Liver (tissue), 9 donors: ENCODE results near the gene RNASE4. TPM values are rescaled to one million over a fixed set of nuclear protein-coding genes. Genes with fewer than 3 reads are reported as not detected.

Experiments
- DNase-seq: peaks from one replicate; pipeline ENCODE4 v3.0.0-alpha.2; 2017; ENCODE audit warnings: low spot score
- H3K27ac ChIP-seq, 2 donors: one replicate each; pipeline ENCODE4 v1.7.0; 2013; ENCODE audit warnings: inconsistent platforms in 2 of 2, low read length in 2 of 2, control low read depth in 1 of 2, low read depth in 1 of 2, mild to moderate bottlenecking in 1 of 2
- H3K27me3 ChIP-seq, 4 donors: one replicate each; pipeline versions ENCODE4 v1.6.1 to v1.7.0; 2013; ENCODE audit warnings: low read length in 3 of 4, inconsistent platforms in 1 of 4, mild to moderate bottlenecking in 1 of 4, moderate library complexity in 1 of 4; ENCODE audit not compliant: control insufficient read depth in 4 of 4, insufficient read depth in 4 of 4
- H3K36me3 ChIP-seq, 4 donors: one replicate each; pipeline versions ENCODE4 v1.6.1 to v1.7.0; 2013; ENCODE audit warnings: low read length in 3 of 4, mild to moderate bottlenecking in 3 of 4, low read depth in 1 of 4, moderate library complexity in 1 of 4; ENCODE audit not compliant: control insufficient read depth in 4 of 4, insufficient read depth in 3 of 4
- H3K4me1 ChIP-seq, 4 donors: one replicate each; pipeline versions ENCODE4 v1.6.1 to v1.7.0; 2013; ENCODE audit warnings: low read length in 3 of 4, mild to moderate bottlenecking in 3 of 4, moderate library complexity in 1 of 4; ENCODE audit not compliant: control insufficient read depth in 4 of 4, insufficient read depth in 4 of 4
- H3K4me3 ChIP-seq, 3 donors: one replicate each; pipeline versions ENCODE4 v1.6.1 to v1.7.0; 2013; ENCODE audit warnings: low read length in 3 of 3, control low read depth in 1 of 3, low read depth in 1 of 3, mild to moderate bottlenecking in 1 of 3
- H3K9ac ChIP-seq, 2 donors: one replicate each; pipeline ENCODE4 v1.7.0; 2013; ENCODE audit warnings: low read length in 2 of 2, mild to moderate bottlenecking in 2 of 2, moderate library complexity in 2 of 2, control low read depth in 1 of 2, low read depth in 1 of 2
- H3K9me3 ChIP-seq, 4 donors: one replicate each; pipeline versions ENCODE4 v1.6.1 to v1.7.0; 2013; ENCODE audit warnings: low read length in 3 of 4; ENCODE audit not compliant: control insufficient read depth in 4 of 4
- CTCF ChIP-seq: fragments of 150-350 bp; IDR thresholded peaks from 2 replicates; pipeline ENCODE4 v1.5.1; 2017; ENCODE audit warnings: improper control_type of control experiment, low read depth, low read length; ENCODE audit not compliant: missing input control
- EGR1 ChIP-seq, 2 donors: IDR thresholded peaks; 2 replicates each; pipeline ENCODE4 v1.6.1; 2016 to 2018; ENCODE audit warnings: antibody characterized with exemption in 2 of 2, low read depth in 2 of 2
- FOXA1 ChIP-seq: IDR thresholded peaks from 2 replicates; pipeline ENCODE4 v1.6.1; 2016; ENCODE audit warnings: antibody characterized with exemption
- FOXA2 ChIP-seq: IDR thresholded peaks from 2 replicates; pipeline ENCODE4 v1.6.1; 2016; ENCODE audit warnings: antibody characterized with exemption
- GABPA ChIP-seq, 2 donors: IDR thresholded peaks in 1 of 2; conservative IDR thresholded peaks in 1 of 2; 2 replicates each; pipeline ENCODE4 v1.6.1; 2016; ENCODE audit warnings: antibody characterized with exemption in 2 of 2, mild to moderate bottlenecking in 1 of 2, moderate library complexity in 1 of 2
- HNF4A ChIP-seq, 2 donors: conservative IDR thresholded peaks; 2 replicates each; pipeline ENCODE4 v1.6.1; 2016; ENCODE audit warnings: antibody characterized with exemption in 2 of 2, mild to moderate bottlenecking in 2 of 2
- HNF4G ChIP-seq: IDR thresholded peaks from 2 replicates; pipeline ENCODE4 v1.6.1; 2016; ENCODE audit warnings: antibody characterized with exemption
- JUND ChIP-seq, 2 donors: IDR thresholded peaks; 2 replicates each; pipeline ENCODE4 v1.6.1; 2016; ENCODE audit warnings: antibody characterized with exemption in 2 of 2
- NR2F2 ChIP-seq: IDR thresholded peaks from 2 replicates; pipeline ENCODE4 v1.6.1; 2016; ENCODE audit warnings: antibody characterized with exemption
- RAD21 ChIP-seq, 2 donors: IDR thresholded peaks; 2 replicates each; pipeline ENCODE4 v1.6.1; 2016; ENCODE audit warnings: antibody characterized with exemption in 2 of 2, mild to moderate bottlenecking in 2 of 2
- RXRA ChIP-seq, 2 donors: IDR thresholded peaks; 2 replicates each; pipeline ENCODE4 v1.6.1; 2017 to 2018; ENCODE audit warnings: antibody characterized with exemption in 2 of 2, mild to moderate bottlenecking in 1 of 2
- SP1 ChIP-seq: IDR thresholded peaks from 2 replicates; pipeline ENCODE4 v1.6.1; 2018; ENCODE audit warnings: antibody characterized with exemption, mild to moderate bottlenecking
- TAF1 ChIP-seq: conservative IDR thresholded peaks from 2 replicates; pipeline ENCODE4 v1.6.1; 2016; ENCODE audit warnings: antibody characterized with exemption, mild to moderate bottlenecking
- YY1 ChIP-seq: IDR thresholded peaks from 2 replicates; pipeline ENCODE4 v1.6.1; 2016; ENCODE audit warnings: antibody characterized with exemption, mild to moderate bottlenecking
- WGBS: extraction: QIAGEN DNeasy Blood & Tissue Kit; methylation state at CpG from one replicate; pipeline ENCODE4 v1.1.7; 2013; 5-methylcytosine and 5-hydroxymethylcytosine counted together
- polyA plus RNA-seq, 2 donors: library from polyadenylated mRNA; stranded (reverse) in 1 of 2; unstranded in 1 of 2; fragments of 200-250 nt in 1 of 2; fragments of >200 nt in 1 of 2; fragmentation: Nextera tagmentation in 1 of 2; extraction: Ambion mirVana in 1 of 2; gene quantifications; one replicate each; pipeline versions ENCODE4 v1.2.1 to v1.2.3, GENCODE V29; 2013 to 2015
- total RNA-seq, 2 donors: library from RNA; depleted of rRNA; stranded (reverse); fragments of >200 nt; gene quantifications; one replicate each; pipeline ENCODE4 v1.2.3, GENCODE V29; 2014
- TF ChIP-seq, protein P1 (sequence below): IDR thresholded peaks from 2 replicates; pipeline ENCODE4 v1.6.1; 2016; ENCODE audit warnings: antibody characterized with exemption
- TF ChIP-seq, protein P2 (sequence below): IDR thresholded peaks from 2 replicates; pipeline ENCODE4 v1.6.1; 2016; ENCODE audit warnings: antibody characterized with exemption, mild to moderate bottlenecking
- TF ChIP-seq, protein P3 (sequence below): IDR thresholded peaks from 2 replicates; pipeline ENCODE4 v1.6.1; 2016; ENCODE audit warnings: antibody characterized with exemption
- TF ChIP-seq, protein P4 (sequence below): IDR thresholded peaks from 2 replicates; pipeline ENCODE4 v1.6.1; 2016; ENCODE audit warnings: antibody characterized with exemption
- donor health status: healthy.
- donor health status: healthy.
- donor health status: healthy.
- donor health status: healthy.
- donor health status: healthy.

RNASE4 gene
- total and polyA plus RNA-seq, 4 donors: 129 to 319 (median 184) TPM

DNA sequence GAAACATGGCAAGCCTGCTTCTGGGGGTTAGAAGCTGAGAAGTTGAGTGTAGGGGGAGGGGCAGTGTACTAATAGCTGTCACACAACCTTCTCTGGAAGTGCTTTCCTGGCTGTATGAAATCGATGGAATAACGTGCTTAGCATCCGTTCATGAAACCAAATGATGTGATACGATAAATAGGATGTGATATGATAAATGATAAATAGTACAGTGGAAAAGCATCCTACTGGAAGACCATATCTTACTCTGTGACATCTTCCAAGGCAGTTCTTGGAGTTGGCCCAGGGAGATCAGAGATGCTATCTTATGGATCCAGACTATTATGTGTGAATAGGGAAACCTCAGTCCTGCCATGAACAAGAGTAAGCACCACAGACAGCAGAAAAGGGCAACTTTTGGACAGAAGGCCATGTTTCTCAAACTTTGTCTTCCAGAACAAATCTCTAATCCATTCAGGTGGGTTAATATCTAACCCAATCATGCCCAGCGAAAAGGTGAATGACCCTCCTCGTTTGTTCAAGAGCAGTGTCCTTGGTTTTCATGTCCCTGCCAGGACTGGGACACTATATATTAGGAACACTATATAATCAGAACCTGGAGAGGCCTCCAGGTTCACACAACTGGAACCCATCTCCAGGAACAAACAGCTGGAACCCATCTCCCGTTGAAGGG lies 3.9 kb downstream of the RNASE4 start, which contains the start of gene ANG:
Gene ANG (plus strand): TSS at position 598 of the 673 bp plus-strand sequence. CDS start 4,801 bp downstream, outside the sequence.
- H3K27ac ChIP-seq: peak within 1 kb of the TSS; percentile 62 to 70
- TF ChIP-seq EGR1 (IDR thresholded peaks at IDR 0.05; ENCODE audit: low read depth in 2 of 2) (peak in 1 of 2 donors; percentile 48), RXRA (IDR thresholded peaks at IDR 0.05) (peak; percentile 97), NR2F2 (no peak), HNF4G (peak; percentile 39), TAF1 (peak; percentile 96), RAD21 (IDR thresholded peaks at IDR 0.05) (peak; percentile 13 to 26), JUND (IDR thresholded peaks at IDR 0.05) (peak in 1 of 2 donors; percentile 60), FOXA2 (peak; percentile 30), YY1 (peak; percentile 90), HNF4A (conservative IDR thresholded peaks at IDR 0.05) (peak; percentile 74 to 84), SP1 (peak; percentile 94), CTCF (no peak), FOXA1 (peak; percentile 27), GABPA (IDR thresholded peaks at IDR 0.05 in 1 of 2, conservative IDR thresholded peaks at IDR 0.05 in 1 of 2) (peak in 1 of 2 donors; percentile 29)
- TF ChIP-seq, protein P1, sequence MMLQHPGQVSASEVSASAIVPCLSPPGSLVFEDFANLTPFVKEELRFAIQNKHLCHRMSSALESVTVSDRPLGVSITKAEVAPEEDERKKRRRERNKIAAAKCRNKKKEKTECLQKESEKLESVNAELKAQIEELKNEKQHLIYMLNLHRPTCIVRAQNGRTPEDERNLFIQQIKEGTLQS: no peak
- TF ChIP-seq, protein P2, sequence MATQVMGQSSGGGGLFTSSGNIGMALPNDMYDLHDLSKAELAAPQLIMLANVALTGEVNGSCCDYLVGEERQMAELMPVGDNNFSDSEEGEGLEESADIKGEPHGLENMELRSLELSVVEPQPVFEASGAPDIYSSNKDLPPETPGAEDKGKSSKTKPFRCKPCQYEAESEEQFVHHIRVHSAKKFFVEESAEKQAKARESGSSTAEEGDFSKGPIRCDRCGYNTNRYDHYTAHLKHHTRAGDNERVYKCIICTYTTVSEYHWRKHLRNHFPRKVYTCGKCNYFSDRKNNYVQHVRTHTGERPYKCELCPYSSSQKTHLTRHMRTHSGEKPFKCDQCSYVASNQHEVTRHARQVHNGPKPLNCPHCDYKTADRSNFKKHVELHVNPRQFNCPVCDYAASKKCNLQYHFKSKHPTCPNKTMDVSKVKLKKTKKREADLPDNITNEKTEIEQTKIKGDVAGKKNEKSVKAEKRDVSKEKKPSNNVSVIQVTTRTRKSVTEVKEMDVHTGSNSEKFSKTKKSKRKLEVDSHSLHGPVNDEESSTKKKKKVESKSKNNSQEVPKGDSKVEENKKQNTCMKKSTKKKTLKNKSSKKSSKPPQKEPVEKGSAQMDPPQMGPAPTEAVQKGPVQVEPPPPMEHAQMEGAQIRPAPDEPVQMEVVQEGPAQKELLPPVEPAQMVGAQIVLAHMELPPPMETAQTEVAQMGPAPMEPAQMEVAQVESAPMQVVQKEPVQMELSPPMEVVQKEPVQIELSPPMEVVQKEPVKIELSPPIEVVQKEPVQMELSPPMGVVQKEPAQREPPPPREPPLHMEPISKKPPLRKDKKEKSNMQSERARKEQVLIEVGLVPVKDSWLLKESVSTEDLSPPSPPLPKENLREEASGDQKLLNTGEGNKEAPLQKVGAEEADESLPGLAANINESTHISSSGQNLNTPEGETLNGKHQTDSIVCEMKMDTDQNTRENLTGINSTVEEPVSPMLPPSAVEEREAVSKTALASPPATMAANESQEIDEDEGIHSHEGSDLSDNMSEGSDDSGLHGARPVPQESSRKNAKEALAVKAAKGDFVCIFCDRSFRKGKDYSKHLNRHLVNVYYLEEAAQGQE: peak; percentile 44
- TF ChIP-seq, protein P3, sequence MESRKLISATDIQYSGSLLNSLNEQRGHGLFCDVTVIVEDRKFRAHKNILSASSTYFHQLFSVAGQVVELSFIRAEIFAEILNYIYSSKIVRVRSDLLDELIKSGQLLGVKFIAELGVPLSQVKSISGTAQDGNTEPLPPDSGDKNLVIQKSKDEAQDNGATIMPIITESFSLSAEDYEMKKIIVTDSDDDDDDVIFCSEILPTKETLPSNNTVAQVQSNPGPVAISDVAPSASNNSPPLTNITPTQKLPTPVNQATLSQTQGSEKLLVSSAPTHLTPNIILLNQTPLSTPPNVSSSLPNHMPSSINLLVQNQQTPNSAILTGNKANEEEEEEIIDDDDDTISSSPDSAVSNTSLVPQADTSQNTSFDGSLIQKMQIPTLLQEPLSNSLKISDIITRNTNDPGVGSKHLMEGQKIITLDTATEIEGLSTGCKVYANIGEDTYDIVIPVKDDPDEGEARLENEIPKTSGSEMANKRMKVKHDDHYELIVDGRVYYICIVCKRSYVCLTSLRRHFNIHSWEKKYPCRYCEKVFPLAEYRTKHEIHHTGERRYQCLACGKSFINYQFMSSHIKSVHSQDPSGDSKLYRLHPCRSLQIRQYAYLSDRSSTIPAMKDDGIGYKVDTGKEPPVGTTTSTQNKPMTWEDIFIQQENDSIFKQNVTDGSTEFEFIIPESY: peak; percentile 53
- TF ChIP-seq, protein P4, sequence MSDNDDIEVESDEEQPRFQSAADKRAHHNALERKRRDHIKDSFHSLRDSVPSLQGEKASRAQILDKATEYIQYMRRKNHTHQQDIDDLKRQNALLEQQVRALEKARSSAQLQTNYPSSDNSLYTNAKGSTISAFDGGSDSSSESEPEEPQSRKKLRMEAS: peak; percentile 91
- H3K27me3 ChIP-seq: no peaks in the 10 kb centered on the region
- peak within 1 kb of the TSS in 1 of 2 donors; percentile 3 for H3K9ac ChIP-seq
- DNase-seq: no peak
- 29% methylated on average over 7 of the region's 7 CpGs for WGBS
- H3K36me3 ChIP-seq: peaks cover 0 to 2% (median 0%) of the 10 kb centered on the region in 4 donors
- H3K9me3 ChIP-seq: no peaks in the 10 kb centered on the region
- peaks cover 0 to 42% (median 30%) of the 10 kb centered on the region in 4 donors for H3K4me1 ChIP-seq
- peak within 1 kb of the TSS; percentile 62 to 74 (median 65) for H3K4me3 ChIP-seq
